Femur (tissue), 1 donor: Measurements from ENCODE around the gene NPEPPS.

Source experiments
- DNase-seq: peaks from one replicate; pipeline ENCODE4 v3.0.0-alpha.2; 2017

NPEPPS gene

GRCh38 chr17:47669081-47669480 lies 138.2 kb downstream of the NPEPPS start:
- no peak for DNase-seq

GRCh38 chr17:47670064-47670463 lies 139.2 kb downstream of the NPEPPS start:
- DNase-seq, result no peak
